ENCODE measurements around the gene PPP6R3. TPM values are rescaled to one million over a fixed set of nuclear protein-coding genes. Genes with fewer than 3 reads are reported as not detected.

The PPP6R3 gene
- polyA plus RNA-seq, 1 of the 3 experiments (the other 2 are of a cell fraction): 28.1 TPM

DNA sequence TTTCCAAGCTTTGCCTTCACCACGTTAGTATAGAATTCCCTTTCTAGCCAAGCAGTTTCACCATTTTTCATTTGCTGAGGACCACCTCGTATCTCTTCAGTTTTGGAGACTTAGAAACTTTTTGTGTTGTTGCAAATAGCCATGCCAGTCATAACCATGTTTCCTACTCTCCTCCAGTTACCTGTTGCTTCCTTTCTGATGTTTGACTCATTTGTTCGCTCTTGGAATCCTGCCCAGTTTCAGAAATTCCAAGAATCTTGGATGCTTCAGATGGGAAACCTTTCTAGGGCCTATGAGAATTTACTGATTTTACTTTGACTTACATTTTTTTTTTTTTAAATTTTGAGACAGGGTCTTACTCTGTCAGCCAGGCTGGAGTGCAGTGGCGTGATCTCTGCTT is 65.4 kb downstream of the PPP6R3 start:
- Histone ChIP-seq H3K36me3 (replicated peaks in 1 of 2; ENCODE audit: control insufficient read depth in 1 of 2, insufficient read depth in 2 of 2, low read length in 1 of 2) (peaks cover 69 to 70% of the 10 kb centered on the region in 2 experiments), H3K9me2 (no peaks in the 10 kb centered on the region), H3K4me2 (peak overlapping the region; percentile 27; the same call in 1 of the 2 replicates), H3K4me1 (ENCODE audit: control insufficient read depth in 1 of 2, insufficient read depth in 2 of 2, low read depth in 1 of 2, low read length in 1 of 2) (peaks cover 14 to 36% of the 10 kb centered on the region in 2 experiments; a peak in 3 of 4 replicates), H2AFZ (ENCODE audit: low read depth) (no peak overlapping the region), H3K27me3 (ENCODE audit: insufficient read depth) (no peaks in the 10 kb centered on the region), H3K27ac (ENCODE audit: low read depth in 2 of 2, low read length in 1 of 2) (peak overlapping the region; percentile 25 to 89; a peak in 3 of 4 replicates), H3K9me3 (no peaks in the 10 kb centered on the region), H4K20me1 (ENCODE audit: insufficient read depth) (peaks cover 69% of the 10 kb centered on the region), H3K4me3 (ENCODE audit: low read depth in 2 of 2, low read length in 1 of 2) (no peak overlapping the region), H3K79me2 (ENCODE audit: insufficient read depth) (peaks cover 98% of the 10 kb centered on the region), H3K9ac (no peak overlapping the region), H3F3A (replicated peaks; ENCODE audit: insufficient read depth) (peaks cover 22% of the 10 kb centered on the region)
- CTCF ChIA-PET: interaction anchor here (1.1 to 2.2 kb wide), 3 partner anchors 9 to 364 kb away, joined by 3 to 13 read pairs (median 6); no protein-coding TSS in a partner anchor
- 74% methylated on average over 4 of the region's 4 CpGs for WGBS (ENCODE audit: low lambda C conversion rate)
- POLR2A ChIA-PET: no interaction called here
- DNase-seq: no peak
- no peak for TF ChIP-seq YY1 (IDR thresholded peaks at IDR 0.05; ENCODE audit: low read depth)
- peak; percentile 24; the same call in 1 of the 2 replicates for TF ChIP-seq JUND (IDR thresholded peaks at IDR 0.05)
- TF ChIP-seq NFIC (IDR thresholded peaks at IDR 0.05; ENCODE audit: borderline replicate concordance): peak; percentile 85
- no peak for TF ChIP-seq RCOR1 (IDR thresholded peaks at IDR 0.05; ENCODE audit: low read length)
- TF ChIP-seq, protein P1, sequence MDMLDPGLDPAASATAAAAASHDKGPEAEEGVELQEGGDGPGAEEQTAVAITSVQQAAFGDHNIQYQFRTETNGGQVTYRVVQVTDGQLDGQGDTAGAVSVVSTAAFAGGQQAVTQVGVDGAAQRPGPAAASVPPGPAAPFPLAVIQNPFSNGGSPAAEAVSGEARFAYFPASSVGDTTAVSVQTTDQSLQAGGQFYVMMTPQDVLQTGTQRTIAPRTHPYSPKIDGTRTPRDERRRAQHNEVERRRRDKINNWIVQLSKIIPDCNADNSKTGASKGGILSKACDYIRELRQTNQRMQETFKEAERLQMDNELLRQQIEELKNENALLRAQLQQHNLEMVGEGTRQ (IDR thresholded peaks at IDR 0.05; ENCODE audit: borderline replicate concordance, low read depth, low read length): no peak
- TF ChIP-seq FOSL2 (IDR thresholded peaks at IDR 0.05; ENCODE audit: borderline replicate concordance, low read depth): peak; percentile 35; the same call in 1 of the 2 replicates
- TF ChIP-seq SIN3A (IDR thresholded peaks at IDR 0.05; ENCODE audit: borderline replicate concordance, low read depth, low read length): no peak
- TF ChIP-seq, protein P2, sequence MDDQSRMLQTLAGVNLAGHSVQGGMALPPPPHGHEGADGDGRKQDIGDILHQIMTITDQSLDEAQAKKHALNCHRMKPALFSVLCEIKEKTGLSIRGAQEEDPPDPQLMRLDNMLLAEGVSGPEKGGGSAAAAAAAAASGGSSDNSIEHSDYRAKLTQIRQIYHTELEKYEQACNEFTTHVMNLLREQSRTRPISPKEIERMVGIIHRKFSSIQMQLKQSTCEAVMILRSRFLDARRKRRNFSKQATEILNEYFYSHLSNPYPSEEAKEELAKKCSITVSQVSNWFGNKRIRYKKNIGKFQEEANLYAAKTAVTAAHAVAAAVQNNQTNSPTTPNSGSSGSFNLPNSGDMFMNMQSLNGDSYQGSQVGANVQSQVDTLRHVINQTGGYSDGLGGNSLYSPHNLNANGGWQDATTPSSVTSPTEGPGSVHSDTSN (IDR thresholded peaks at IDR 0.05): peak; percentile 62
- TF ChIP-seq REST (IDR thresholded peaks at IDR 0.05; ENCODE audit: low read depth, low read length): no peak
- no peak for TF ChIP-seq CHD2 (IDR thresholded peaks at IDR 0.05; ENCODE audit: low read length, partially characterized antibody)
- TF ChIP-seq TEAD4 (IDR thresholded peaks at IDR 0.05; ENCODE audit: borderline replicate concordance, insufficient read depth): peak; percentile 70; the same call in 1 of the 2 replicates
- TF ChIP-seq RFX5 (IDR thresholded peaks at IDR 0.05; ENCODE audit: low read length): no peak
- no peak for TF ChIP-seq MEF2A (IDR thresholded peaks at IDR 0.05; ENCODE audit: borderline replicate concordance, low read depth)
- no peak for TF ChIP-seq CTCF (IDR thresholded peaks at IDR 0.05)

Measured in SK-N-SH (cell line).